Left lung (tissue), 10 donors: Measurements from ENCODE around the gene GALNT13. TPM values are rescaled to one million over a fixed set of nuclear protein-coding genes. Genes with fewer than 3 reads are reported as not detected.

Experiments
- ATAC-seq: fragments of 200-7000 bp; cut with Tn5 transposase; one replicate; pipeline ENCODE4 v1.9.1; 2020; ENCODE audit warnings: moderate library complexity
- DNase-seq, 4 donors: peaks; one replicate each; pipeline ENCODE4 v3.0.0-alpha.2; 2013 to 2020
- H3K27ac ChIP-seq, 2 donors: fragments of 200-600 bp; sonication (generic) in 1 of 2; one replicate each; pipeline versions ENCODE4 v1.5.0 to v1.8.0; 2020 to 2021
- H3K27me3 ChIP-seq, 2 donors: fragments of 200-600 bp; sonication (generic) in 1 of 2; one replicate each; pipeline versions ENCODE4 v1.5.0 to v1.8.0; 2020 to 2021
- H3K36me3 ChIP-seq, 2 donors: fragments of 200-600 bp; sonication (generic) in 1 of 2; one replicate each; pipeline versions ENCODE4 v1.5.0 to v1.8.0; 2020 to 2021
- H3K4me1 ChIP-seq, 2 donors: fragments of 200-600 bp; one replicate each; pipeline ENCODE4 v1.8.0; 2021
- H3K4me3 ChIP-seq, 2 donors: fragments of 200-600 bp; sonication (generic) in 1 of 2; one replicate each; pipeline versions ENCODE4 v1.5.0 to v1.8.0; 2020 to 2021; ENCODE audit warnings: mild to moderate bottlenecking in 1 of 2
- H3K9me3 ChIP-seq, 2 donors: fragments of 200-600 bp; sonication (generic) in 1 of 2; one replicate each; pipeline versions ENCODE4 v1.5.0 to v1.8.0; 2020 to 2021
- intact Hi-C, 2 donors: fragments of 100-400 bp; cut with DNase I; formaldehyde crosslinking; loops; one replicate each; pipeline versions ENCODE4 v1.11.2 to v1.14.2; 2022
- polyA plus RNA-seq, 6 donors: library from polyadenylated mRNA; unstranded; fragments of 120-200 nt; gene quantifications; one replicate each; pipeline ENCODE4 v1.2.1, GENCODE V29; 2013; ENCODE audit not compliant: insufficient read length in 6 of 6
- total RNA-seq, 2 donors: library from RNA; stranded (reverse); fragmentation: NEBNext Ultra II Directional; extraction: Animal tissue kit (Norgen Biotek cat#: 25700); gene quantifications; one replicate each; pipeline ENCODE4 v1.2.1, GENCODE V29; 2021
- TF ChIP-seq, protein P1 (sequence below), 2 donors: fragments of 200-600 bp; sonication (generic) in 1 of 2; IDR thresholded peaks; one replicate each; pipeline versions ENCODE4 v1.5.0 to v1.8.0; 2021; ENCODE audit warnings: antibody characterized with exemption in 2 of 2
- donor health status: DM: no; HTN: yes; CAD: no.
- donor health status: DM: no; HTN: no; CAD: no.

Gene GALNT13
- total and polyA plus RNA-seq, 8 donors: 1.1 to 26.4 (median 5.9) TPM

DNA sequence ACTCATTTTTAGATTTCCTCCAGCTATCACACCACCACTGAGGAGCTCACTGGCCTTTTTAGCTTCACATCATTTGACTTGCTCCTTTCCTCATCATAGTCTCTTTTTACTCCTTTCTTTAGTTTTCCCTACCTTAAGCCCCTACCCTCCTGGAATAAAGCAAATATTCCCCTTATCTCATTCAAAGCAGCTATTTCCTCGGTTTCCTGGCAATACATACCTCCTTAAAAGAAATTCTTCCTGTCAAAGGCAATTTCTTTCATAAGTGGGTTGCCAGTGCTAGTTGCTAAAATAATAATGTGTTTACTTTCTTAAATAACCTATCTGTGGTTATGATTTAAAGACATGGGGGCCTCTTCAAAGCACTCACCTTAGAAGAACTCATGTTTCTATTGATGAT lies 359.3 kb downstream of the GALNT13 start:
- intact Hi-C loops: no loop called here
- Histone ChIP-seq H3K36me3 (no peaks in the 10 kb centered on the region), H3K4me1 (no peaks in the 10 kb centered on the region), H3K9me3 (no peaks in the 10 kb centered on the region), H3K27me3 (no peaks in the 10 kb centered on the region), H3K4me3 (no peak overlapping the region), H3K27ac (no peak overlapping the region)
- ATAC-seq (no peak), DNase-seq (no peak)
- TF ChIP-seq, protein P1, sequence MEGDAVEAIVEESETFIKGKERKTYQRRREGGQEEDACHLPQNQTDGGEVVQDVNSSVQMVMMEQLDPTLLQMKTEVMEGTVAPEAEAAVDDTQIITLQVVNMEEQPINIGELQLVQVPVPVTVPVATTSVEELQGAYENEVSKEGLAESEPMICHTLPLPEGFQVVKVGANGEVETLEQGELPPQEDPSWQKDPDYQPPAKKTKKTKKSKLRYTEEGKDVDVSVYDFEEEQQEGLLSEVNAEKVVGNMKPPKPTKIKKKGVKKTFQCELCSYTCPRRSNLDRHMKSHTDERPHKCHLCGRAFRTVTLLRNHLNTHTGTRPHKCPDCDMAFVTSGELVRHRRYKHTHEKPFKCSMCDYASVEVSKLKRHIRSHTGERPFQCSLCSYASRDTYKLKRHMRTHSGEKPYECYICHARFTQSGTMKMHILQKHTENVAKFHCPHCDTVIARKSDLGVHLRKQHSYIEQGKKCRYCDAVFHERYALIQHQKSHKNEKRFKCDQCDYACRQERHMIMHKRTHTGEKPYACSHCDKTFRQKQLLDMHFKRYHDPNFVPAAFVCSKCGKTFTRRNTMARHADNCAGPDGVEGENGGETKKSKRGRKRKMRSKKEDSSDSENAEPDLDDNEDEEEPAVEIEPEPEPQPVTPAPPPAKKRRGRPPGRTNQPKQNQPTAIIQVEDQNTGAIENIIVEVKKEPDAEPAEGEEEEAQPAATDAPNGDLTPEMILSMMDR (IDR thresholded peaks at IDR 0.05): no peak

DNA sequence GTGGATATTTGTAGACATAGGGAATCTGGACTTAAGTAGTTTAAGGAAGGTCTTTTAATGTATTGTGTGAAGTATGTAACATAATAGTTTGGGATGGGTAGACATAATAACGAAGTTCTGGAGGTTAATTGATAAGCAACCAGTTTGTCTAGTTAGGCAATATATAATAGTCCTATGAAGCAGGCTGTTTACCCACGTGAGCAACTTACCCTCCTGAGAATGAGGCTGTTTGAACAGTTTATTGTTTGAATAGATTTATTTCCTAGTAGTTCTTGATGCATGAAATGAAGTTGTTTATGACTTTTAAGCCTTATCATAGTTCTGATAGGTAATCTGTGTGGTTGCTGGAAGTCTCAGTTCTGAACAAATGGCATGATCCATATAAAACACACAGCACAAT lies 361.5 kb downstream of the GALNT13 start:
- Histone ChIP-seq H3K4me1 (no peaks in the 10 kb centered on the region), H3K9me3 (no peaks in the 10 kb centered on the region), H3K27ac (no peak overlapping the region), H3K27me3 (no peaks in the 10 kb centered on the region), H3K36me3 (no peaks in the 10 kb centered on the region), H3K4me3 (no peak overlapping the region)
- TF ChIP-seq, protein P1 (IDR thresholded peaks at IDR 0.05): no peak
- ATAC-seq (no peak), DNase-seq (no peak)
- intact Hi-C loops: no loop called here

DNA sequence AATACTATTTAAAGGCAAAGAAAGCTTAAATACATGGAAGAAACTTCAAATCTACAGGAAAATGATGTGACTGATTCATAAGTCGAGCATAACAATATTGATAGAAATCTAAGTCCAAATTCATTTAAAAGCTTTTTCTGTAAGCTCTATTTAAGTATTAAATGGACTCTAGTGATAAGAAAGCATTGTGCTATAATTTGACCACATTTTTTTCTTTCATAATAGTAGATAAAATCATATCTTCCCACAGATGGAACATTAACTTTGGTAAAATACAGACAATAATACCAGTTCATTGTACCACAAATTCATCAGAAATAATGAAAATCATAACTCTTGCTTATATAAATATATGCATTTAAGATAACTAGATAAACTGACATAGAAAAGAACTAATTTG lies 366.5 kb downstream of the GALNT13 start:
- no peaks in the 10 kb centered on the region for H3K9me3 ChIP-seq
- DNase-seq (no peak), ATAC-seq (no peak)
- no peak overlapping the region for H3K27ac ChIP-seq
- no peaks in the 10 kb centered on the region for H3K4me1 ChIP-seq
- intact Hi-C loops: no loop called here
- H3K4me3 ChIP-seq: no peak overlapping the region
- TF ChIP-seq, protein P1 (IDR thresholded peaks at IDR 0.05): no peak
- no peaks in the 10 kb centered on the region for H3K27me3 ChIP-seq
- H3K36me3 ChIP-seq: no peaks in the 10 kb centered on the region

DNA sequence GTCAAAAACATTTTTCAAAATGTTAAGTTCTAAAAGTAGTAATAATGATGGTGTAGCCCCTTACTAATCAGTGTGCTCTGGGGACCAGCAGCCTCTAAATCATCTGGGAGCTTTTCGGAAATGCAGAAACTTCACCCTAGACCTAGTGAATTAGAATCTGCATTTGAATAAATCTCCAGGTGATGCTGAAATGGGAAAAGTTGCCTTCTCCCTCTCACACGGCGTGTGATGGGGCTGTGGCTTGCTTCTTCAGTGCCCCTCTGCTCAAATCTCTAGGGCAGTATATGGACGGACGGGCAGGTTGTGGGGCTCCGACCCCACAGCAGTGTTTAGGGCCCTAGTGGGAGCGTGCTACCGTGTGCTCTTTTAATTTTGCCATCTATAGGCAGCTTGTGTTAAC lies 368.6 kb downstream of the GALNT13 start:
- Histone ChIP-seq H3K4me1 (no peaks in the 10 kb centered on the region), H3K4me3 (no peak overlapping the region), H3K9me3 (no peaks in the 10 kb centered on the region), H3K27ac (no peak overlapping the region), H3K36me3 (no peaks in the 10 kb centered on the region), H3K27me3 (no peaks in the 10 kb centered on the region)
- intact Hi-C loops: no loop called here
- TF ChIP-seq, protein P1 (IDR thresholded peaks at IDR 0.05): no peak
- ATAC-seq (no peak), DNase-seq (no peak)

DNA sequence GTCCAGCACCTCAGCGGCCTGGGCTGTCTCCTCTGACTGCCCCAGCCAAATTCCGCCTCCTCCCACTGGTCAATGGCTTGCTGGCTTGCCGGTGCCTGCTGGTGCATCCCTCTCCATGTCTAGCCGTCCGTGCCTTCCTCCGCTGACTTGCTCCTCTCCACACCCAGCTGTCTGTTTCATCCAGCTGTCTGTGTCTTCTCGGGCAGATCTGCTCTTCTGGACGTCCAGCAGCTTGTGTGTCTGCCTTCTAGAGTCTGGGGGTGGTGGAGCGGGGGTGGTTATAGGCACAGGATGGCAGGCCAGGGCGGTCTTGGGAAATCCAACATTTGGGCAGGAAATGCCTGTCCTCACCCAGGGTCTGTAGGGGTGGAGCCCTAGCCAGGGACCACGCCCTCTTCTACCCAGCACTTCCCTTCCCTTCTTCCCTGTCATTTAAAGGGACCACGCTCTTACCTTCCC lies 369.2 kb downstream of the GALNT13 start:
- TF ChIP-seq, protein P1 (IDR thresholded peaks at IDR 0.05): no peak

More for the DNA sequence above, 369.2 kb downstream of the GALNT13 start:
- no peaks in the 10 kb centered on the region for H3K4me1 ChIP-seq
- no peak overlapping the region for H3K4me3 ChIP-seq
- H3K36me3 ChIP-seq: no peaks in the 10 kb centered on the region
- no peaks in the 10 kb centered on the region for H3K27me3 ChIP-seq
- ATAC-seq (no peak), DNase-seq (peak in 1 of 4 donors; percentile 39)
- H3K27ac ChIP-seq: no peak overlapping the region
- intact Hi-C loops: no loop called here
- no peaks in the 10 kb centered on the region for H3K9me3 ChIP-seq
